ENCODE measurements around the gene ARHGAP42.
"Not testable (repeated sequence)": the region's sequence is repeated elsewhere in the genome, so short reads cannot be mapped to it uniquely, and the experiment has no call there.

Gene ARHGAP42

DNA sequence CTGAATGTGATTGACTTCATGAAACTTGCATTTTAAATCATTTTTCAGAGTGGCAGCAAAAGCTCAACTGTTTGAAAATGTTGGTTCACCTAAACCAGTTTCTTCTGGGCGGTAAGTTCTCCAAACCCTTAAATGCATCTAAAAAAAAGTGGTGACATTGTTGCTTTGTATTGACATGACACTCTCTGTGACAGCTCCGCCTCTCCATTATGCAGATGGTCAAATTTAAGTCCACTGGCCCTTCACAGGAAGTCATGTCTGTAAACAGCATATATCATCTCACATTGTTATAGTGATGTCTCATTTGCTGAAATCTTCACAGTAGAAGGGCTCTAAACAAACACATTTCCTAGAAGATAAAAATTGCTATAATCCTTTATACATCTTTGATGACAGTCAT, 291.9 kb downstream of the ARHGAP42 start:
- DNase-seq, result no peak

DNA sequence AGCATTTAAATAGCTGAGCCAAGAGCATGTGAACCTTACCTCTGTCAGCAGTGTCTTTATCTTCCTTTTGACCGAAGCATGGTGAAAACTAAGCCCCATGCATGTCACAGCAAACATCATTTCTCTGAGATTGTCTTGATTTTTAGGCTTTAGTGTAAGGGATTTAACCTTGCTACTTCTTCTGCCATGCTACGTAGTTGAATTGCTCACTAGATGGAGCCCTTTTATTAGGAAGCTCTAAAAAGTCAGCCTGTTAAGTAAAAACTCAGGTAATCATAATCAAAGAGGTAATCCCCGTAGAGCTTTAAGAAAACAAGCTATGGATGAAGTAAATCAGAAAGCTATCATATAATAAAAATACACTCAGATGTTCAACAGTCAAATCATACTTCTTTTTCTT, 293.1 kb downstream of the ARHGAP42 start:
- no peak for DNase-seq

DNA sequence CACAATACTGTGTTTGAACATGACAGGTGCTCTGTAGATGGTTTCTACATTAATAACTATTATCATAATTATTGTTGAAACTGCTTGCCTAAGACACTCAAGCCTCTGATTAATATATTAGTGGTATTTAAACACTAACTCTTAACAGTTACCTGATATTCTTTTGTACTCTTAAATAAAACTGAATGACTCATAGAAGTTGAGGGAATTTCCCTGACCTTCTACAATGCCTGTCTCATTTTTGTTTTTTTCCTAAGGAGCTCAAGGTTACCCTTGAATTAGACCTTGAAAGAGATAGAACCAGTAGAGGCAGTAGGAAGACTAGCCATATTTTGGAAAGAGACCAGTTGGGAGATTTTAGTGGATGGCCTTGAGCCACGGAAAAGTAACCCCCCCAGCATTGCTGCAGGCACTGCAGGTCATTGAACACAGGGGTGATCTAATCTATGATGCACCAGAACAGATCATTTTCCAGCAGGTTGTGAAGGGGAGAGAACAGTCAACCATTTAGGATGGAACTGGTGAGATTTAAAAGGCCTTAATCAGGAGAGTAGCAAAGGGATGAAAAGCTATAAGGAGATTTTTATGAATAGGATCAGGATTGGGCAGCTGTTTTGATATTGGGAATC, 294.2 kb downstream of the ARHGAP42 start:
- DNase-seq, result no peak

DNA sequence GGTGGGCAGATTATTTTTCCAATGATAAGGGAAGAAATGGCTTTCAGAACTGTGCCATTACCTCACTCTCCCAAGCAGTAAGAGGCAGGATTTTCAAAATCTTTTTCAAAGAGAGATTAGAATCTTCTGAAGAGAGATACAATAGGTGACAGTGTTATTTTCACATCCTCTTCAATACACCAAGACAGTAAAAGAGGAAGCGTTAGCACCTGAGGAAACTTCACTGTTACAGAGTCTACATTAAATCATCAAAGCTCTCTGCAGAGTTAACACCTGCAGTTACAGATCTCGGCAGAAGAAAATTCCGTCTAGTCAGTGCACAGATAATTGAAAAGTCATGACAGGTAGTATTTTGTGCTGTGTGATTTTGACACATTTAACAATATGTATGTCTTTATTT, 297.6 kb downstream of the ARHGAP42 start:
- DNase-seq, result no peak

DNA sequence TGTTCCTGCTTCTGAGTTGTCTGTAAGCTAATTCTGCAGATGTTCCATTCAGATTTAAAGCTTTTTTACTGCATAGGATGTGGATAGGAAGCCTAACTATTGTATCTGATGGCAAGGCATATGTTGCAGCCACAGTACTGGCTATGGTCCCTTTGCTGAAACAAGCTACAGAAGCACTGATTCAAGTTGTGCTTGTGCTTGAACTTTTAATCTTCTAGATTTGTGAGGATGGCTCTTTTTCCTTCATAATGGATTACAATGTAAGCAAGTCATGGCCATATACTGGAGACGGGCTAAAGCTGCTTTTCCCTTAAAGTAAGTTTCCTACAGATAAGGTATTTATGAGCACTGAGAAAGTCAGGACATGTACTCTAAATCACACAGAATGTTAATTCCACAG, 303.8 kb downstream of the ARHGAP42 start:
- DNase-seq, result no peak

DNA sequence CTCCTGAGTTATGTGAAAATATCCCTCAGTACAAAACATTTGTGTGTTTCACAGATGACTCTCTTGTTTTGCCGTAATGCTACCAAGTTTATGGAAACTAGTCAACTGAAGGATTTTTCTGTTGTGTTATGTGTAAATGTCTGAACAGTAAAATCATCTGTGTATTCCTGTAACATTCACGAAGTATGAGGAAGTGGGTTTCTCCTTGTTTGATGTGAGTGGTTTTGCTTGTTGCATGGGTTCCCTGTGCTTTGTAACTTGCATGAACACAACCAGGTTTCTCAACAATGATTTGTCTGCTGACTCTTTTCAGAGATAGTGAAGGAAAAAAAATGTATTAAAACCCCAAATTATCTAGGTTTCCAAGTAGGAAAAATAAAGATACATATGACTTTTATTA, 304.5 kb downstream of the ARHGAP42 start:
- no peak for DNase-seq

DNA sequence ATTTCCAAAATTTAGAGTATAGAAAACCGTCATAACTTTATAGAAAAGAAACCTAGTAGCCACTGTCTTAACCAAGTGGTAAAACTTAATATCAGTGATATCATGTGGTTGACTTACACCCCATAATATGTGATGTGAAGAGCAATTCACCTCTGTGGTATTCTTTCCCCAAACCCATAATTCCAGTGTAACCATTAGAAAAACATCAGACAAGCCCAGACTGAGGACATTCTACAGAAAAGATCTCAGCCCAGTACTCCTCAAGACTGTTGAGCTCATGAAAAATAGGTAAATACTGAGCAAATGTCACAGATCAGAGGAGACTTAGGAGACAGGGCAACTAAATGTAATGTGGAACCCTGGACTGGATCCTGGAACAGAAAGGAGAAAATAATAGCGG, 307.9 kb downstream of the ARHGAP42 start:
- no peak for DNase-seq

DNA sequence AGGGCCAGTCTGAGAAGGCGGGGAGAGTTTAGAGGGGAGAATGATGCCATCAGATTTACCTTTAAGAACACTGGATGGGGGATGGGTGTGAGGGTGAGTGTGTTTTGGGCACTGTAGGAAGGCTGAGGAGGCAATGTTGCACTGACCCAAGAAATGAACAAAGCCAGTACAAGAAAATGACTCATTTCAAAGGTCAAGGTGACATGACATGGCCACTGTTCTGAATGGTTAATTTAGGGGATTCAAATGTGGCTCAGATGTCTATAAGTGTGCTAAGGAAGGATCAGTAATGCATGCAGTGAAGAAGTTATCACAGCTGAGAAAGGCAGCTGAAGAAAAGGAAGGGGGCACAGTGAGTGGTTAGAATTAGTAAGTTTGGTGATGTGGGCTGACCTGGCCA, 312.7 kb downstream of the ARHGAP42 start:
- DNase-seq, result no peak

DNA sequence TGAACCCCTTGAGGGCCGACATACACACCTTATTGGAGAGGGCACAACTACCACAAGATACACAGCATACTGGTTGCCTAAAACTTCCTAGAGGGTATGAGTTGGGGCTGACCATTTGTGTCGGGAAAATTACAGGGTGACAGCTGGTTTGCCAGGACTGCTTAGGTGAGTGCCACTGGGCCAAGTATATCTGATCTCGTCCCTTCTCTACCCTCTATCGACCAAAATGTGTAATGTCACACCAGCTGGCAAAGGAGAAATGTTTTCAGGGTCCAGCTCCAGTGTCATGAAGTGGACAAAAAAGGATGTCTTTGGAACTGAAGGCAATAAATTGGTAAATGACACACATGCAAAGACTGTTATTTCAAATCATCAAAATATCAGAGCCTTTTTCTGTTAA, 316.4 kb downstream of the ARHGAP42 start:
- no peak for DNase-seq

DNA sequence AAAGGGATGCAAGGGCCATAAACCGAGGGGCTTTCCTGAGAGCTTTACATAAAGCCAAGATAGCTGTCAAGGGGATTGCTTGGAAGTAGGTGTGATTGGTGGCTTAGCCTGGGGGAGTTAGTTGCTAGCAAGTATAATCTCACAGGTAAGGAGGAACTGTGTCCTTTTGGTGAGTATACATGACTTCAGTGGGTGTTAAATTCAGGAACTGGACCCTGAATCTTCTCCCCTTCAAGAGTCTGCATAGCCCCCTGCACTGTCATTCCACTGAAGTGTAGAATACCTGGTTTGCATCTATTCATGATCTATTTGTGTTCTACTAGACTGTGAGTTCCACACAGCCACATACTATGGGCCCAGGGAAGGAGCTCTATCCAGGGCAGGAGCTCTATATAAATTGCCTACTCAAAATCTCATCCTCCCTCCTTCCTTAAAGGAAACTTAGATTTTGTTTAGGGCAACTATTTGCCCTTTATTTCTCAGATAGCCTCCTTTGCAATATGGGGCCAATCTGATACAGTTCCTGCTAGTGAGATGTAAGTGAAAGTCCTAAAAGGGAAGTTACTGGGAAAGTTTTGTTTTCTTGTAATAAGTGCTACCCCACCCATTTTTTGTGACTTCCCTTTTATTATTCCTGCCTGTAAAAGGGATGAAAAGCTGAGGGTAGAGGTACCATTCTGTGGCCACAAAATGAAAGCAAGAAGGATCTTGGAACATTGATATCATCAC, 322.0 kb downstream of the ARHGAP42 start:
- no peak for DNase-seq

DNA sequence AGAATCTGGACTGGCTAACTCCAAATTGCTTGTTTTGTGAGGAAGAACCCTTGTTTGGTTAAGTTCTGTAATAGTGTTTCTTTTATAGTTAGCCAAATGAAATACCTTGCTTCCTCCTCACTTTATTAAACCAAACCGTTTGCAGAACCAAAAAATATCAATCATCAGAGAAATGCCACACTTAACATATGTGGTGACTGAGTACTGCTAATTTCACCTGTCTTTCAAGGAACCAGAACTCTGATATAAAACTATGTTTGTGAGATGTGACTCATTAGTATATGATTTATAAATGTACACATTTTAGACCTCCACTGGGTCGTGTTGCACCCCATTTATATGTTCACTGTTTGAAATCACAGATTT, 322.6 kb downstream of the ARHGAP42 start:
- no peak for DNase-seq

DNA sequence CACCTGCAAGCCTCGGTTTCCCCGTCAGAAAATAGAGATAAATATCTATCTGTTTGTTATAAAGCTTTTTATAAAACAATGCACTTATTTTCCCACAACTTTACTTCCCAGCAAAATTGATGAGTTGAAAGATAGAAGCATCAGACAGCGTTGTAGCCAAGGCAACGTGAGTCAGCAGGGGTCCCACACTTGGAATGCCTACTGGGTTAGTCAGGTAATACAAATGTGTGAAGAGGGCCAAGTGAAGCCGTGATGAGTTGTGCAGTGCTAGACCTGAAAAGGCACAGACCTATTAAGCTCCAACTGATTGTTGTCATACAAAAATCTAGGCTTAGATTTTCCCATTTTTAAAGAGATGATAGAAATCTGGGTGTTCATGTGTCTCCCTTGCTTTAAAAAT, 323.8 kb downstream of the ARHGAP42 start:
- DNase-seq, result no peak

DNA sequence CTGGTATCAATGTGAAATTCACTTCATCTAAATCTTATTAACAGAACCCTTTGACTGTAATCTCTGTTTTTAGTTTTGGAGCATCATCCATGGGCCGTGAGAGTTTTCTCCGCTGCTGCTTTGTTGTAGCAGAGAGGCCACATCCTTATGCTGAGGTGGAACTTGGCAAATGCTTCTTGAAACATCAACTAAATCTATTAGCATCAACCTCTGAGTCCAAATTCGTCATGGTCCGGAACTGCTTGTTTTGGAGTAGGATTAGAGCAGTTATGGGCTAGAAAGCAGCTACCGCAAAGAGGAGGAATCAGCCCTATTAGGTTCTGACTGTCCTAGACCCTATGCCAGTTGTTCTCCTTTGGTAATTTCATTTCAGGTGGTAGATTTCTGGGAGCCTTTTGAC, 324.8 kb downstream of the ARHGAP42 start:
- no peak for DNase-seq

DNA sequence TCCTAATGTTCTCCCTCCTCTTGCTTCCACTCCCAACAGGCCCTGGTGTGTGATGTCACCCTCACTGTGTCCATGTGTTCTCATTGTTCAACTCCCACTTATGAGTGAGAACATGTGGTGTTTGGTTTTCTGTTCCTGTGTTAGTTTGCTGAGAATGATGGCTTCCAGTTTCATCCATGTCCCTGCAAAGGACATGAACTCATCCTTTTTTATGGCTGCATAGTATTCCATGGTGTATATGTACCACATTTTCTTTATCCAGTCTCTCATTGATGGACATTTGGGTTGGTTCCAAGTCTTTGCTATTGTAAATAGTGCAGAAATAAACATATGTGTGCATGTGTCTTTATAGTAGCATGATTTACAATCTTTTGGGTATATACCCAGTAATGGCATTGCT, 326.6 kb downstream of the ARHGAP42 start:
- not testable (repeated sequence) for DNase-seq

DNA sequence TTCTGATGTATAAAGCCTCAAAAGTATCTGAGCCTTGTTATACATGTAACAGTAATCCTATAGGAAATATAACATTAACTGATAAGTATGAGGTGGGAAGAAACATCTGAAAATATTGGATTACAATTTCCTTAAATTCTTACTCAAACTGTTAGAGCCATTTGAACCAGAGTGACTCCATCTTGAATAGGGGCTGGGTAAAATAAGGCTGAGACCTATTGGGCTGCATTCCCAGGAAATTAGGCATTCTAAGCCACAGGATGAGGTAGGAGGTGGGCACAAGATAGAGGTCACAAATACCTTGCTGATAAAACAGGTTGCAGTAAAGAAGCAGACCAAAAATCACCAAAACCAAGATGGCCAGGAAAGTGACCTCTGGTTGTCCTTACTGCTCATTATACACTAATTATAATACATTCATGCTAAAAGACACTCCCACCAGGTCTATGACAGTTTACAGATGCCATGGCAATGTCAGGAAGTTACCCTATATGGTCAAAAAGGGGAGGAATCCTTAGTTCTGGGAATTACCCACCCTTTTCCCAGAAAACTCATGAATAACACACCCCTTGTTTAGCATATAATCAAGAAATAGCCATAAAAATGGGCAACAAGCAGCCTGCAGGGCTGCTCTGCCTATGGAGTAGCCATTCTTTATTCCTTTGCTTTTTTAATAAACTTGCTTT, 327.7 kb downstream of the ARHGAP42 start:
- DNase-seq, result no peak

DNA sequence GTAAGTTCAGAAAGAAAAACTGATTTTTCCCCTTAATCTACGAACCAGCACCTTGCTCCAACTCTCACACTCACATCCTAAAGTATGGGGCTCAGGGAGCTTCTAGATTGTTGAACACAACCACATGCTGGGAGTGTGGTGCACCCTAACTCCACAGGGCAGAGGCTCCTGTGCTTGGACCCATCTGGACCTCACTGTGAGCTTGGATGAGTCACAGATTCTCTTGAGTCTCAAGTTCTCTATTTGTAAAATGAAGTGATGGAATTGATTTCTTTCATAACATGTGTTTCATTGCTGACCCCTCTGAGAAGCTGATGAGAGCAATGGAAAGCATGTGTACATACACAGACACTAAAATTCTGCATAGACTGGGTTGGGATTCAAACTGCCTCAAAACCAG, 332.8 kb downstream of the ARHGAP42 start:
- DNase-seq, result no peak

DNA sequence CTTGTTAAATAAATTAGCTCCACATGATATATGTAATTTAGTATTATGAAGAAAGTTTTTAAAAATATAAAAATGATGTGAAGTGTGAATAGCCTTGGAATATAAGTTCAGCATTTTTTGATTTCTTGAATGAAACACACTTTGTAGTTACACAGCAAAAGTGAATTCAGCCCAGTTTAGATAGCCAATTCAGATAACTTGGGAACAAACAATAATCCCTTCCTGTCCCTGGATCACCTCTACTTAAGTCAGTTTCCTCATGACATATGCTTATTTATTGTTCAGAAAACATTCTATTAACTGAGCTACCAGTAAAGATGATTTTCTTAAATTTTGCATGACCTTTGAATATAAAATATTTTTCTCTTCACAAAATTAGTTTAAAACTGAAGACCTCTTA, 335.2 kb downstream of the ARHGAP42 start:
- DNase-seq, result no peak

DNA sequence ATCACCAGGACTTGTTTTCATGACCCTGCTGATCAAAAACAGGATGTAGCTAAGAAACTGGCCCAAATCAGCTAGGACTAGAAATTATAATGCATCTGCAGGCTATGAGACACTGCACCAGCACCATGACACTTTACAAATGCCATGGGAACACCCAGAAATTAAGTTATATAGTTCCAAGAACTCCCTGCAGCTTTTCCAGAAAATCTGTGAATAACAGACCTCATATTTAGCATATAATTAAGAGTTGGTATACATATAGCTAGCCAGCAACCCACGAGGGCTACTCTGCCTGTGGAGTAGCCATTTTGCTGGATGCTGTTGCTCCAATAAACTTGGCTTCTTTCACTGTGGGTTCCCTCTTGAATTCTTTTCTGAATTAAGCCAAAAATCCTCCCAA, 341.6 kb downstream of the ARHGAP42 start:
- no peak for DNase-seq

DNA sequence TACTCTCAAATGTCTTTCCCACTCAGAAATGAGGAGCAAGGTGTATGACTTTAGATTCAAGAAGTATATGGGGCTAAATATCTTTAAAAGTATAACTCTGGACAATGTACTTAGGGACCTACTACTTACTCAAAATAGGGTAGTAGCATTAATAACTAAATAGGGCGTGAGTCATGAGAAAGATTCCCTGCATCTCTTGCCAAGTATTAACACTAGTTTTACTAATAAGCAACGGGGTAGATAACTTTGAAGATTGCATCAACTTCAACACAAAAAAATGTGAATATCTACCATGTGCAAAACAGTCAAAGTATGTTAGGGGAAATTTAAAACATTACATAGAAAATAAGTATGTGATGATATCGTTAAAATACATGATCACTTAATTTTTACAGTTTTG, 342.9 kb downstream of the ARHGAP42 start:
- DNase-seq, result no peak

DNA sequence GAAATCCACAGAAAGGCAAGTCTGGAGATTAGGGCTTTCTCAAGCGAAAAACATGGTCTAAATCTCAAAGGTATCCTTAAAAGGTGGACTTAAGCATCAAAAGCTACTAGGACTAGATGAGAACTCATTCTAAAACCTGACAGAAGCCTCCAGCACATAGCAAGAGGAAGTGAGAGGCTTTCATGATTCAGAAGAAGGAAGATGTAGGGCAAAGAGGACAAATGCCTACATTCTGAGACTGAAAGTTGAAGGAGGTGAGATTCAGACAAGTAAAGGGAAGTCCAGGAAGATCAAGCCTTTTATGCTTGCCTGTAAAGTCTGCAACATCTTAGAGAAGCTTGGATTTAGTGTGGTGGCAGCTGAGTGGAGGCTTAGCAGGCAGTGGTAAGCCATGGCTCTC, 343.6 kb downstream of the ARHGAP42 start:
- no peak for DNase-seq

DNA sequence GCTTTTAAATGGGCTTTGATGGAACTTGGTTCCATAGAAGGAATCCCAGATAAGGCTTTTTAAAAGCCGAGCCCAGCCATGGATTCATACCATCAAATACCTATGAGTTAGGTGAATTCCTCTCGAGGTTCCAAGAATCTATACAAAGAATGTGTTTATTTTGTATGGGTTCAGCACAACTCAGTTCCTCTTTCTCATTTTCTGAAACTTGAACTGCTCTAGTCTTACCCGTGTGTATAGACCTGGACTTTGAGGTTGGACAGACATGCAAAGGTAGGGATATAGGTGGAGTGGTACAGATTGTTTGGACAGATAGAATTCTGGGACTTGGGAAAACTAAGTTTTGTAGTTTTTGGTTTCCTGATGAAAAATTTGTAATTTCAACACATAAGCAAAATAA, 344.6 kb downstream of the ARHGAP42 start:
- no peak for DNase-seq

DNA sequence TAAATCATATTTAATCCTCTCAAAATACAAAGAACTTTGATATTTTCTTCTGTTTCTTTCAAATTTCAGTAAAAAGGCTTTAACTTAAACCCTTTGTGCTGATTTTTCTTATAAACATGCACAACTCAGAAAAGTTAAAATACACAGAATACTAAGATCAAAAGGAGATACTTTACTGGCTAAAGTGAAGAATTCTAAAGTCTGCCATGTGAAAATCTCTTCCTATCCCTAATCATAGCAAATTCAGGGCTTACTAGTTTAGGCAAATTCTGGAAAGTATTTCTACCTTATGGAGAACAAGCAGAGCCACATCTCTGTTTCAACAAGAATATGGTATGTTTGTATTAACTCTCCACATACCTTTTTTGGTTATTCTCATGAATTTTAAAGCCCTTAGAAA, 345.9 kb downstream of the ARHGAP42 start:
- DNase-seq, result no peak

DNA sequence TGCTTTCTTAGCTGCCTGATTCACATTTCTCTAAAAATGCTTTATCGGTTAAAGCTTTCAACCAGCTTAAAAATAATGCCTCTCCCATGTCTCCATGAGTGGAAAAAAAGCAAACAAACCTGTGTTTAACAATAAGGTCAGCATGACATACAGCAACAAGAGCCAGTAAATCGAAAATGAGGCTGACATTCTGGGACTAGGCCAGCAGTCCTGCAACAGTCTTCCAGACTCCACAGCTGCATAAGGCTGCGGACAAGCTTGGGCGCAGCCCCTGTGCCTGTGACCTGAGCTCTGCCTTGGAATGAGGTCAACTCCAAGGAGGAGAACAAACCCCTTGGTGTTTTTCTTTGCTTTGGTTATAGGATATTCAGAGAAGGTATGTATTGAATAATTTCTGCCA, 347.0 kb downstream of the ARHGAP42 start:
- no peak for DNase-seq

DNA sequence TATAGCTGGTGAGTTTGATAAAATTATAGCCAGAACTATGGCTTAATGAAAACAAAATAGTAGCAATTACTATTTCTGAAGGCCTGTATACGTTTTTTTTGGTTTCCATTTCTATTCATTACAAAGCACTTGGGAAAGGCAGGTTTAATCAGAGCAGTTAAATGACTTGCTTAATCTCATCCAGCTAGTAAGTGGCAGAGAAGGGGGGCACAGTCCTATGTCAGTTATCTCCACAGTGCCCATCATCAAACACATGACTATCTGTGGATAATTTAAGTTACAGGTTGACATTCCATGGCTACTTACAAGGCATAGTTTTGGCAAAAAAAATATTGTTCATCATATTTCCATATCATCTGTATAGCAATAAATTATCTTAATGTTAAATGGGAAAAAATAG, 348.8 kb downstream of the ARHGAP42 start:
- no peak for DNase-seq
